ENCODE measurements around the gene CCSER1.
"Not testable (repeated sequence)": the region's sequence is repeated elsewhere in the genome, so short reads cannot be mapped to it uniquely, and the experiment has no call there.

CCSER1 gene

DNA sequence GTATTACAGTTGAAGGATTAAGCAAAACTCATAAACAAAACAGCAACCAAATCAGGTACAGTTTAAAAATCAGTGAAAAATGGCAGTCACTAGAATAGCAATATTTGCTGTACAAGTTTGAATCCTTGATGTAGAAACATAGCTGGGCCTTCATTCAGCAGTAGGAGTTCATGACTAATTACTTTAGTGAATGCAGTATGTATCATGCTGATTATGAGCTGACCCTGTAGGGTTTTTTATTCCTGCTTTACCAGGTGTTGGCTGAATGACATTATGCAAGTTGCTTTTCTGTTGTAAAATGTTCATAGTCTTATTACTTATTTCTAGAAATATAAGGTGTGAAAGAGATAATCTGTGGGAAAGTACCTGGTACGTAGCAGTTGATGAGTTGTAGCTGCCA, 179.6 kb downstream of the CCSER1 start:
- no peak for DNase-seq

DNA sequence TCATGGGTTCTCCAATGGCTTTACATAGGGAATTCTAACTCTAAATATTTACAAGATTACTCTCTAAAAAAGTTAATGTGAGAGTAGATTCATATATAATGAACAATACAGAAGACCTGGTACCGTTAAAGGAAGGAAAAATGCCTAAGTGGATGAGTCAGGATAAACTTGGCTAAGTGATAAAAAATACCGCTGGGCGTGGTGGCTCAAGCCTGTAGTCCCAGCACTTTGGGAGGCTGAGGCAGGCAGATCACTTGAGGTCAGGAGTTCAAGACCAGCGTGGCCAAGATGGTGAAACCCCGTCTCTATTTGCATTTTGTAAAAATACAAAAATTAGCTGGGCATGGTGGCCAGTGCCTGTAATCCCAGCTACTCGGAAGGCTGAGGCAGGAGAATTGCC, 189.9 kb downstream of the CCSER1 start:
- DNase-seq, result not testable (repeated sequence)

DNA sequence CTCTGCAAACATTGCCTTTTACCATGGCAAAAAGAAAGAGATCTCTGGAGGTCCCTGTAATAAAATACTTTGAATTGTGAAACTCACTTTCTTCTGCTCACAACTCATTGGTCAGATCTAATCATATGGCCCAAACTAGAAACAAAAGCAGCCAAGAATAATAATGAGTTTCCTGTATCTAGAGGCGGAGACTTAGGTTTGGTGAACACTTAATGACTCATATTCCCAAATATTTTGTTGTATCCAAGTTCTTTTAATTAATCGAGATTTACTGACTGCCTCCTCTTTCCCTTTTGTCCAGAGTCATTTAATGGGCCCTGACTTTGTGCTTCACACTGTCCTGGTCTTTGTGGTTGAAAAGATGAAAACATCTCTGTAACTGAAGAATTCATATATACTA, 190.6 kb downstream of the CCSER1 start:
- DNase-seq, result no peak

DNA sequence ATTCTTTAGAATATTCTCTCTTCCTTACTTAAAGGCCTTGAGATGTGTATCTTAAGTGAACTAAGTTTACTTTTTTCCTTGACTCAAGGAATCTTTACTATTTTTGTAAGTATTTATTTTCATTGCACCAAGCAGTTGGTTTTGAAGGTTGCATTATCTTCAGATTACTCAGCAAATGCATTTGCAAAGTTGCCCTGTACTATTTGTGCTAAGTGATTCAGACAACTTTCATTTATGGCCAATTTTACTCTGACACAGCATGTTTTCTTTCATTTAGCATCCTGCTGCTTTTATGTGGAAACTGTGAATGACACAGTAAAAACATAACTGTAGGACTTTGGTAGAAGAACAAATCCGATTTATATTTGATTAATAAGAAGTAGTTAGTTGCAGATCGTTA, 191.0 kb downstream of the CCSER1 start:
- DNase-seq, result peak in 1 of 4 experiments; percentile 5

DNA sequence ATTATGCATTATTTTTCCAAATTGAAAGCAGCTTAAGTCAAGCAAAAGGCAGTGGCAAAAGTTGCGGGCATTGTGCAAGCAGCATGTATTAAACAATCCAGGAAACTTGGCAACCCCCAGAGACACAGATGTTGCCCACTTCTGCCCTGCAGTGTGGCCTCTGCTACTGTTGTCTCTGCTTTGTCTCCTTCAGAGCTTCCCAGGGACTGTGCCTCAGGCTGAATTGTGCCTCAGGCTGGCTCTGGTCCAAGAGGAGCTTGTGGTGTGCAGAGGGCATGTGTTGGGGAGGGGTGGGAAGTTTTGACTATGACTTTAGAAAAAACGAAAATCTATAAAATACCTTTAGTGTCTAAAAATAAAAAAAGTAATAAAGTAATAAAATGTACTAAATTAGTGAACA, 201.4 kb downstream of the CCSER1 start:
- DNase-seq, result peak; percentile 14 to 55 (median 44)

DNA sequence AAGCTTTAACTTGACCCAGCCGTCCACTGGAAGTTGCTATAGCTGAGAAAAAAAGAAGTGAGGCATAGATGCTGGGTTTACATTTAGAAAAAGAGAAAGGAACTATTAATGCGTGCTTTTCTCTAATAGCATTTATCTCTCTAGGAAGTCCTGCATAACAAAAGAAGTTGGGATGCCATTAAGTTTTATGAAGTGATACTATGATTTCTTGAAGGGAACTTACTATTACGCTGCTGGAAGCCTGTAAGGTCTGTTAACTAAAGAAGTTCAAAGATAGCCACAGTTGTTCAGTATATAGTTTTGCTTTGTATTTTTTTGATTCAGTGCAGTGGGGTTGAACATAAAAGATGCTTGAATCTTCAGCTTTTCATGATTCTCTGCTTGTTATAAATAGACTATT, 203.4 kb downstream of the CCSER1 start:
- DNase-seq, result no peak

DNA sequence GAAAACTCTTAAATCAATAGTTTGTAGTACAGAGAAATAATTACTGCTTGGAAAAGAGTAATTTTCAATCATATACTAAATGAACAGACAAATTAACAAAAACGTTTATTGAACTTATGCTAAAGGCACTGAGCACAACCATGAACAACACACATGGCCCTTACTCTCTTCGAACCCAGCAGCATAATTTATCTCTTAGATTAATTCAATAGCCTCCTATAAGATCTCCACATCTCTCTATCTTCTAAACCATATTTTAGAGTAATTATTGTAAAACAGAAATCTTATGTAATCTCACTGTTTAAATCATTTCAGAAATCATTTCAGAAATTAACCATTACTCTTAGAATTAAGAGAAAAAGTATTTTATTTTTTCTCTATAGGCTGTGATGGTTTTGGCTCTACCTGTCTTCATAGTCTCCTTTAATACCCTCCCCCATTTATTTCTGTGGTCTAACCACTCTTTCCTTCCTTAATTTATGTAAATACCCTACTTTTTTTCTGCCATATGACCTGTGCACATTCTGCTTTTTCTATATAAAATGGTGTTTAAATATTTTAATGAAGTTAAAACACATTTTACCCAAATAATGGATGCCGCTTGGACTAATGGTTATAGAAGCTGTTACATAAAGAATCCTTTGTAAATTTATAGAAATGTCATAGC, 218.5 kb downstream of the CCSER1 start:
- no peak for DNase-seq

DNA sequence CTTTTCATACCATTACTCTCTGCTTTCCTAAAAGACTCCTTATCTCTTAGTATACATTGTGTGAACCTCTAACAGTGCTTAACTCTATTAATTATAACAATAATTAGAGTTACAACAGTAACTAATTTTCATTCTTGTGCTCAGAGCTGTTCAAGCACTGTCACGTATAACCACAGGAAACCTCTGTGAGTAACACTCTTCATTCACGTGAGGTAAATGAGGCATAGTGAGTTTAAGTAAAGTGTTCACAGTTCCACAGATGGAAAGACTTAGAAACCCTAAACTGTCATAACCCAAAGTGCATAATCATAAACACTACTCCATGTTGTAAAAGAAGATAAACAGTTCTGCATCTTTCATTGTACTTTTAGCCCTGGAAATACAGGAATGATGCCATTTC, 222.4 kb downstream of the CCSER1 start:
- no peak for DNase-seq

DNA sequence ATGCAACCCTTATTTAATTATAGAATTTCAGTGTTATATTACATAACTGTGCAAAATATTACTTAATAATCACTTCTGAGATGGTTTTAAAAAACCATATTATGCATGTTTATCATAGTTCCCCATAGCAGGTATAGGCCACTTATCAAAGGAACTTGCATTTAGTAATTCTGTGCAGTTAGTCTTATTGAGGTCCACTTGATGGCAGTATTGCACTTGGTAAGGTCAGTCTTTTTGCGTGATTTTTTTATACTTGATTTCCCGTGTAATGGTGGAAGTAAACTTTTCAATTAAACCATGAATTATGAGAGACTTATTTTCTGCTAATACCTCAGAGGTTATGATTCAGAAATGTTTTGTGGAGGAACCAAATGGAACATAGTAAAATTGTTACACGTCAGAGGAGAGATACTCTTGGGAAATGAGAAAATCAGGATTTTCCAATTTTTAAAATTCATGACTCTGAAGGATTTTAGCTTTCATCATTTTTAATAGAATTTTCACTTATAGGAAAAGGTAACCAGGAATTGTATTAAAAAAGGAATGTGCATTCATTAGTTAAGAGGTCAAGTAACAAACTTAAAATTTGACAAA, 230.0 kb downstream of the CCSER1 start:
- peak in 3 of 4 experiments; percentile 2 to 56 (median 56) for DNase-seq

DNA sequence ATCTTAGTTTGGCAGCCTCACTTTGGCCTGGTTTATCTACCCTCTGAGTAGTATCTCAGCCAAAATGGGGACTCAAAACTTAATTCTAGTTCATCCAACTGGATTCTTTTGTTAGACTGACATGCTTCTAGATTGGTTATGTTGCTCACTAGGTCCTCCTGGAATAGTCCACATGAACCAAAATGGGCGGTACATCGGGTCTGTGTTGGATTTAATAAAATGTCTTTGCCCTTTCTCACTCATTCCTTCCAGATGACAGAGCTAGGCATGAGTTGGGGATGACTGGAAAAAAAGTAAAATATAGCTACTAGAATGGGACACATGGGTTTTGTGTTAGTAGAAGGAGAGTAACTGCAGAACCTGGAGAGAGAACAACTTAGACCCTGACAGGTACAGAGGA, 247.9 kb downstream of the CCSER1 start:
- DNase-seq, result no peak

DNA sequence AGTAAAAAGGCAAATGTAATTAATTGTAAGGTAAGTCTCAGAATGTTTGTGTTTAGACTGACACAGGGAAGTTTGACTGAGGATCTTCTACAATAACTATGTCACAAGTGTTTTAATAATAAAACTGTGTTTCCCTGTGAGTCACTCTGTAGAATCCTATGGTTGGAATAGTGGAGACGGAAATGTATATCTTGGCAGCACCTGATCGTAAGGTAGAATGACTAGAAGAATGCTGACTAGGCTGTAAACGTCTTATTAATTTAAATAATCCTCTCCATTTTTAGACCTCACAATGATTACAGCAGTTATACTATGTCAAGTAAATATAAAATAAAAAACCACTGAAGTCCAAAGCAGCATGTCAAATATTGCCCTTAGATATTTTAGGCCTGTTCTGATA, 266.0 kb downstream of the CCSER1 start:
- DNase-seq, result no peak

DNA sequence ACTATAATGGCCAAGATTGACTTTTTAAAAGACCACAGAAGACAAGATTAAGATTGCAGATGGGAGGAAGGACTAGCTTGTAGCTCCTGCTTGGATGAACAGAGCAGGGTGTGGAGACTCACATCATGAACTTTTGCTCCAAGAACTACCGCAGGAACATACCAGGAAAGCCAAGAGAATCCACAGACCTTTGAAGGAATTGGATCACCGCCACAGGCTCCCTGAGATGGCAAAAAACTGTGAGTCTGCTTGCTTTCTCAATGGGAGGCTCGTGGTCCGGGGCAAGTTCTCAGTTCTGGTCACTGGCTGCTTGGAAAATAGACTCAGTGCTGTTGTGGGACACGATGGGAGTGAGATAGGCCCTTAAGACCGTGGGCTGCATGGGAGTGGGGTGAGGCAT, 276.6 kb downstream of the CCSER1 start:
- DNase-seq, result no peak

DNA sequence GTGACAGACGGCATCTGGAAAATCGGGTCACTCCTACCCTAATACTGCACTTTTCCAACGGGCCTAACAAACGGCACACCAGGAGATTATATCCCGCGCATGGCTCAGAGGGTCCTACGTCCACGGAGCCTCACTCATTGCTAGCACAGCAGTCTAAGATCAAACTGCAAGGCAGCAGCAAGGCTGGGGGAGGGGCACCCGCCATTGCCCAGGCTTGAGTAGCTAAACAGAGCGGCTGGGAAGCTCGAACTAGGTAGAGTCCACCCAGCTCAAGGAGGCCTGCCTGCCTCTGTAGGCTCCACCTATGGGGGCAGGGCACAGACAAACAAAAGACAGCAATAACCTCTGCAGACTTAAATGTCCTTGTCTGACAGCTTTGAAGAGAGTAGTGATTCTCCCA, 280.7 kb downstream of the CCSER1 start:
- DNase-seq, result not testable (repeated sequence)

DNA sequence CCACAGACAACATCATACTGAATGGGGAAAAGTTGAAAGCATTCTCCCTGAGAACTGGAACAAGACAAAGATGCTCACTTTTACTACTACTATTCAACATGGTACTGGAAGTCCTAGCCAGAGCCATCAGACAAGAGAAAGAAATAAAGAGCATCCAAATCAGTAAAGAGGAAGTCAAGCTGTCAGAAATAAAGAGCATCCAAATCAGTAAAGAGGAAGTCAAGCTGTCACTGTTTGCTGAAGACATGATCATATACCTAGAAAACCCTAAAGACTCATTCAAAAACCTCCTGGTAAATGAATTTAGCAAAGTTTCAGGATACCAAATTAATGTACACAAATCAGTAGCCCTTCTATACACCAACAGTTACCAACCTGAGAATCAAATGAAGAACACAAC, 285.6 kb downstream of the CCSER1 start:
- DNase-seq, result peak in 2 of 4 experiments; percentile 1 to 2

DNA sequence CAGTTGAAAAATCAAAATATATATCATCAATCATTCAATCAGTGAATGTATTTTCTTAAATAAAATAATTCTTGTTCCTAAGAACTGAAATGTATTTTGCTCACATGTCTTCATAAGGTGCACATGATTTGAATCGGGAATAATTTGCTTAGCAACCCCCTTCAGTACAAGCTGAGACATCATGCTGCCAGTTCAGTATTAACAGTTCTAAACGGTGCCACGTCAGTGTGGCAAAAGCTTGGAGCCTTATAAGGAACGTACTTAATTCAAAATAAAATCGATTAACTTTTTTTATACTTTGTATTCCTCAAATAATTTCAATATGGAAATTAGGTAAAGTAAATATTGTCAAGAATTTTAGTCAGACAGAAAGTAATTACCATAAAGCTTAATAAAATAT, 287.9 kb downstream of the CCSER1 start:
- no peak for DNase-seq

DNA sequence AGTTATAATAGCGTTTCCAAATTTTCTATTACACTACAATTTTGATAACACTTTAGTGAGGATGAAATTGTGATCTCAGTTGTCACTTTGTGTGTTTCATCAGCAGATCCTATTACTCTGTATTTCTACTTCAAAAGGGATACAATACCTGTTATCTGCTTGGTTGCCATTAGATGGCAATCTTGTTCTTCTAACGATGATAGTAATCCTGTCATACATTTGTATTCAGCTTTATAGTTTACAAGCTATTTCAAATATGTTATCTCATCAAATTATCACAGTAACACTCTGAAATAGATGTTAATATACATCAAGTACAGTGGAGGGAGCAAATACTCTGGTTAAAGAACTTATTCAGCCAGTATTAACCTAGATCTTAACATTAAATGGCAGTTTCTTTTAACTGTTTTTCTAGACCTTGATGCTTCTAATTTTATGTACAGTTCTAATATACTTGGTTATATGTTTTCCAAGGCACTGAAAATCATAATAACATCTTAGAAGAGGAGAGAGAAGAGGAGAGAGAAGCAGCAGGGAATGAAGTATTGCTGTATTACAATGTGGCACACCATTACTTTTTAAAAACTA, 292.0 kb downstream of the CCSER1 start:
- peak in 3 of 4 experiments; percentile 0 to 53 (median 47) for DNase-seq

DNA sequence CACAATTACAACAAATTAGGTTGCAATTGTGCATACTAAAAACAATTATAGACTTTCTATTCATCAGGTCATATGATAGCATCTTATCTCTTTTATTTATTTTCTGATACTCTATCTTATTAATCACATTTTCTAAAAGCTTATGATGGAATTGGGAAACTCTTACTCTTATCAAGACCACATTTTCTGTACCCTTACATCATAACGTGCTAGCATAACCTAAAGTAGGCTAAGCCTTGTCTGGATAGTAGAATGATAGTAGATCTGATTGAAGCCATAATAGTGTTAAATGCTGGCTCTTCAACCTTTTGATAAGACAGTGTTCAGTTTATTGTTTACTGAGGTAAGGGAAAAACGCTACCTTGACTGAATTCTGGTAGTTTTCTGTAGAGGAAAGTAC, 294.0 kb downstream of the CCSER1 start:
- no peak for DNase-seq

DNA sequence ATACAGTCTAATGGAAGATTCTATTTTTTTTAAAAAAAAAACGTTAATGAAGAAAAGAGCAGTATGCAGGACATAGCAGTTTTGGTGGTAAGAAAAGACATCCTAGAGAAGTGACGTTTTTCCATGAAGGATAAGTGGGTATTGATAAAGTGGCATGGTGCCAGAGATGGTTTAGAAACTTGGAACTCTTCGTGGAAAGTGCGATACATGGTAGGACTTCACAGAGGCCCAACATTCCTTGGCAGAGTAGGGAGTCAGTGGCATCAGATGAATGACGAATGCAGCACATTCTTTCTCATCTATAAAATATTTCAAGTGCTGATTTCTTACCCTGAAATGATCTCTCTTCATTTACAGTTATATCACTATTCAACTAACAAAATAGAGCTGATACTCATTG, 298.7 kb downstream of the CCSER1 start:
- DNase-seq, result no peak

DNA sequence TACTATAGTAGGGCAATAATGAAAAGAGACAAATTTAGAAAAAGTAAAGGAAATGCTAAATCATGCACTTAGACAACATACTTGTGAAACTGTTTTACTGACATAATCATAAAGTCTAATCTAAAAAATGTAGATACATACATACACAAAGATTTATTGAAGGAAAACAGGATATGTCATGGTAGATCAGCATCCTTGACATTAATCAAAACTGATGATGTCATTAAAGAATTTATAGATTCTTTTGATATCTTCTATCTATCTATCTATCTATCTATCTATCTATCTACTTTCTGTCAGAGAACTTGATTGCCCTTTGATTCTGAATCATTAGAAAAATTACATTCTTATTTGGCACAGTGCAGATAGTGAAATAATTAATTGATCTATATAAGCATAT, 311.3 kb downstream of the CCSER1 start:
- no peak for DNase-seq

DNA sequence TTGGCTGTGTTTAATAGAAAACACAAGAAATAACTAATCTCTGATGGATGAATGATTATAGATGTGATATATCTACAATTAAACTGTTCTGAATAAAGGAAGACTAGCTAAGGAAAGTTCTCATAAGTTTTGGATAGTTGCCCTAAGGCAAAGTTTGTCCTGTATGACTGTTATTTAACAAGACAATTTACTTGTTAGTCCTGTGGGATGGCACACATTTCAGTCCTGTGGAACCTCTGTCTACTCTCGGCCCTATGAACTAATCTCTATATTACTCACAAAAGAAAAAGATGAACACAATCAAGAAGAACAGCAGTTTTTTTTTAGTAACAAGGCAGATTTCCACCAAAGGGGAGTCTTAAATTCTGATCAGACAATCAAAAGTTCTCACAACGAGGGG, 314.6 kb downstream of the CCSER1 start:
- no peak for DNase-seq

DNA sequence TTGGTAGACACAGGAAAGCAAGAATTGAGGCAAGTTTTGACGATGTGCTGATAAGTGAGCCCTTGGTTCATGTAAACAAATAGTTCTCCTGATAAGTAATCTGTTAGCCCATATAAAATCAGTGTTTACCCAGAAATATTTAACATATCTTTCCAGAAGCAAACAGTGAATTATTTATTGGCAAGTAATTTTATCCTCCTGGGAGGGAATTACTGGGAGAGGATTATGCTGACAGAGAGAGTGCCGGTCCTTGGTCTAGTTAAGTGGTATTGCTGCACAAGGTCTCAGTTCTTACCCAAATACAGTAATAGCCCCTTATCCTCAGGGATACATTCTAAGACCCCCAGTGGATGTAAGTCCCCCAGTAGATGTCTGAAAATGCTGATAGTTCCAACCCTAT, 315.4 kb downstream of the CCSER1 start:
- DNase-seq, result no peak

DNA sequence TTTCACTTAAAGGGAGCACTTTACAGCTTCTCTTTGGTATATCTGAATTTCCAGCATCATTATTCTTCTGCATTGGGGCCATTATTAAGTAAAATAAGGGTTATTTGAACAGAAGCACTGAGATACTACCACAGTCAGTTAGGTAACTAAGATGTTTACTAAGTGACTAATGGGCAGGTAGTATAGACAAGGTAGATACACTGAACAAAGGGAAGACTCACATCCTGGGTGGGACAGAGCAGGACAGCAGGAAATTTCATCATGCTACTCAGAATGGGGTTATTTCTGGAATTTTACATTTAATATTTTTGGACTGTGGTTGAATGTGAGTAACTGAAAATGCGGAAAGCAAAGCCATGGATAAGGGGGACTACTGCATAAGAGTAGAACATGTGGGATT, 316.0 kb downstream of the CCSER1 start:
- no peak for DNase-seq

DNA sequence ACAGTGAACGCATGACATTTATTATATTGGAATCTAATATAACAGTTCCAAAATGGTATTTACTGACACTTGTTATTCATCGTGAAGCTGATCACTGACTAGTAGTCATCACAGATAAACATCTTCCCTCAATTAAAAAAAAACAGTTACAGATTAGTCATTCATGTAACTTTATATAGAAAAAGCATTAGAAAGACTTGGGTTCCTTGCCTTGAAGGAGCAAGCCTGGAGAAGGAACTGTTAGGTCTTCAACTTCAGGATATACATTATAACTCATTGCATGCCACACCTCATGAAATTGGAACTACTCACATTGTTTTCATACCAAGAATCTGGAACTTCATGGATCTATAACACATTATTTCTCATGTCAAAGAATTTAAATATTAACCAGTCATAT, 317.7 kb downstream of the CCSER1 start:
- no peak for DNase-seq

DNA sequence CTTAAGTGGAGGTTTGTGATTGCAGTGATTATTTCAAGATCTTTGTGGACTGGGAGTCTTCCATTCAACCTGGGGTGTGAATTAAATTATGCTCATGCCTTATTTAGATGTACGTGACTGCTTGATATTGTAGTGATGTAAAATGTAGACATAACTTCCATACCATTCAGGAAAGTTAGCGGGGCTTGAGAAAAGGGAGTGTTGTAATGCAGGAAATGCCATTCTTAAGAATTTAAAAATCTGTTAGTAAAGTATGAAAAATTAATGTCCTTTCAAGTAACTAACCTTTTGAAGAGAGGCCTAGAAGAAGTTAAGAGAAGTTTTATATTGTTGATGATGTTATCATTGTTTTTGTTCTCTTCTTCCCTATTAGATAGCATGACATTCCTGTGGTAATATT, 318.2 kb downstream of the CCSER1 start:
- no peak for DNase-seq

DNA sequence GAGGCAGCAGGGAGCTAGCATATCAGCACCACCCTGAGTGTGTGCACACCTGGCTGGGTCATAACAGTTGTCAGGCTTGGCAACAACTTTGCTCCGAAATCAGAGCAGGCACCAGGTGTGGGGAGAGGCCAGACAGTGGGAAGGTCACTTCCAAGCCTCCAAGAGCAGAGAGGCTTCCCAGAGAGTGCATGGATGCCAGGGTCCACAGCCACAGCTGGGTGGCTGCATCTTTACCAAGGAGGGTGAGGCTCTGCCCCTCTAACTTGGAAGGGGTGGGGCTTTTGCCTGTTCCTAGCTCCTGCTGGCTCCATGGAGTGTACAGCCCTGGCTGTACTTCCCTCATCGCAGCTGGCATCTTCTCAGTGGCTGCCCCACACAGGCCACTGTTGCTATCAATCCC, 322.4 kb downstream of the CCSER1 start:
- DNase-seq, result no peak
